Neural cell (in vitro differentiated cells): ENCODE results near the gene AHRR. TPM values are rescaled to one million over a fixed set of nuclear protein-coding genes. Genes with fewer than 3 reads are reported as not detected.
A peak's percentile ranks its signal among the peaks of the same experiment; 100 is the strongest.

Source experiments
- H2AFZ ChIP-seq: fragments of 200-600, 300-800 bp; sonication (generic), shearing (Covaris generic); 2 replicates; pipeline ENCODE4 v1.6.0; 2014; ENCODE audit warnings: low read depth, mild to moderate bottlenecking, antibody characterized with exemption, low read length, moderate library complexity
- H3F3A ChIP-seq: fragments of 200-600 bp; shearing (Covaris generic); 2 replicates; pipeline ENCODE4 v1.6.1; 2016; ENCODE audit warnings: mild to moderate bottlenecking, moderate library complexity, mixed read lengths, antibody characterized with exemption, low read length; ENCODE audit not compliant: insufficient read depth, poor library complexity, severe bottlenecking
- H3K27ac ChIP-seq: fragments of 200-600, 300-800 bp; sonication (generic), shearing (Covaris generic); 2 replicates; pipeline ENCODE4 v1.5.1; 2014; ENCODE audit warnings: mild to moderate bottlenecking, low read length, moderate library complexity
- H3K27me3 ChIP-seq: fragments of 300-800, 200-600 bp; sonication (generic), shearing (Covaris generic); 2 replicates; pipeline ENCODE4 v1.6.0; 2014; ENCODE audit warnings: mild to moderate bottlenecking, low read depth, low read length, moderate library complexity; ENCODE audit not compliant: insufficient read depth
- H3K36me3 ChIP-seq: fragments of 300-800, 200-600 bp; sonication (generic), shearing (Covaris generic); 2 replicates; pipeline ENCODE4 v1.5.1; 2014; ENCODE audit warnings: mild to moderate bottlenecking, antibody characterized with exemption, low read length, moderate library complexity; ENCODE audit not compliant: insufficient read depth
- H3K4me2 ChIP-seq: fragments of 300-800, 200-600 bp; sonication (generic), shearing (Covaris generic); 2 replicates; pipeline ENCODE4 v1.6.0; 2014; ENCODE audit warnings: mild to moderate bottlenecking, low read length
- H3K4me3 ChIP-seq: fragments of 300-800, 200-600 bp; sonication (generic), shearing (Covaris generic); 2 replicates; pipeline ENCODE4 v1.5.1; 2014; ENCODE audit warnings: mild to moderate bottlenecking, low read length, moderate library complexity
- H3K79me2 ChIP-seq: fragments of 200-600 bp; shearing (Covaris generic); replicated peaks from 2 replicates; pipeline ENCODE4 v1.6.0; 2014; ENCODE audit warnings: mild to moderate bottlenecking, low read length, moderate library complexity; ENCODE audit not compliant: insufficient read depth
- H3K9ac ChIP-seq: fragments of 300-800, 200-600 bp; sonication (generic), shearing (Covaris generic); 2 replicates; pipeline ENCODE4 v1.6.1; 2016; ENCODE audit warnings: mild to moderate bottlenecking, low read length, mixed read lengths
- H3K9me2 ChIP-seq: fragments of 200-600 bp; shearing (Covaris generic); 2 replicates; pipeline ENCODE4 v1.6.1; 2016; ENCODE audit warnings: mild to moderate bottlenecking, low read length, mixed read lengths; ENCODE audit not compliant: insufficient read depth
- H3K9me3 ChIP-seq: fragments of 200-600, 300-800 bp; sonication (generic), shearing (Covaris generic); 2 replicates; pipeline ENCODE4 v1.6.1; 2016; ENCODE audit warnings: mild to moderate bottlenecking, mixed run types, low read length, moderate library complexity, mixed read lengths
- H4K20me1 ChIP-seq: fragments of 200-600 bp; shearing (Covaris generic); 2 replicates; pipeline ENCODE4 v1.6.1; 2016; ENCODE audit warnings: mild to moderate bottlenecking, mixed run types; ENCODE audit not compliant: insufficient read depth
- CTCF ChIP-seq: fragments of 450-650 bp; IDR thresholded peaks from 2 replicates; pipeline ENCODE4 v1.5.1; 2014; ENCODE audit warnings: antibody characterized with exemption, mild to moderate bottlenecking, moderate library complexity; ENCODE audit not compliant: poor library complexity, severe bottlenecking
- EP300 ChIP-seq: fragments of 450-650 bp; conservative IDR thresholded peaks from 2 replicates; pipeline ENCODE4 v1.6.1; 2014; ENCODE audit warnings: antibody characterized with exemption, mild to moderate bottlenecking, moderate library complexity; ENCODE audit not compliant: poor library complexity, severe bottlenecking
- EZH2 ChIP-seq: fragments of 200-600, 300-800 bp; shearing (Covaris generic), sonication (generic); IDR thresholded peaks from 2 replicates; pipeline ENCODE4 v1.6.1; 2014; ENCODE audit warnings: antibody characterized with exemption, low read length, borderline replicate concordance, mild to moderate bottlenecking; ENCODE audit not compliant: insufficient read depth, poor library complexity, severe bottlenecking
- MXI1 ChIP-seq: fragments of 450-650 bp; conservative IDR thresholded peaks from 2 replicates; pipeline ENCODE4 v1.6.1; 2014; ENCODE audit warnings: antibody characterized with exemption, mild to moderate bottlenecking; ENCODE audit not compliant: poor library complexity, severe bottlenecking
- POLR2AphosphoS5 ChIP-seq: IDR thresholded peaks from 2 replicates; pipeline ENCODE4 v1.6.1; 2012
- RAD21 ChIP-seq: fragments of 450-650 bp; conservative IDR thresholded peaks from 2 replicates; pipeline ENCODE4 v1.6.1; 2014; ENCODE audit warnings: antibody characterized with exemption, mild to moderate bottlenecking, moderate library complexity
- REST ChIP-seq: IDR thresholded peaks from 2 replicates; pipeline ENCODE4 v1.6.1; 2012; ENCODE audit warnings: borderline replicate concordance
- SMC3 ChIP-seq: fragments of 450-650 bp; conservative IDR thresholded peaks from 2 replicates; pipeline ENCODE4 v1.6.1; 2014; ENCODE audit warnings: antibody characterized with exemption, mild to moderate bottlenecking, moderate library complexity; ENCODE audit not compliant: poor library complexity
- TAF1 ChIP-seq: IDR thresholded peaks from 2 replicates; pipeline ENCODE4 v1.6.1; 2012; ENCODE audit warnings: low read depth
- polyA plus RNA-seq: library from polyadenylated mRNA; depleted of rRNA; stranded (reverse); fragments of >200 nt; gene quantifications from 2 replicates; pipeline ENCODE4 v1.2.3, GENCODE V29; 2014

AHRR gene
- polyA plus RNA-seq, 1 donor from 2014 or later, result 0.26 TPM

GRCh38 chr5:472076-472655, 150.7 kb downstream of the AHRR start:
- peak overlapping the region; percentile 62 for H3K27ac ChIP-seq
- no peaks in the 10 kb centered on the region for H3F3A ChIP-seq
- no peak for TF ChIP-seq POLR2AphosphoS5
- no peak for TF ChIP-seq CTCF
- no peak for TF ChIP-seq RAD21
- no peak for TF ChIP-seq SMC3
- no peak for TF ChIP-seq MXI1
- no peak for TF ChIP-seq EZH2
- no peak for TF ChIP-seq TAF1
- no peak for TF ChIP-seq REST
- no peak for TF ChIP-seq EP300

GRCh38 chr5:472656-473550, 151.4 kb downstream of the AHRR start:
- Histone ChIP-seq H3K4me2 (peak overlapping the region; percentile 73), H3K9me2 (no peaks in the 10 kb centered on the region), H2AFZ (peak overlapping the region; percentile 45), H3F3A (no peaks in the 10 kb centered on the region), H3K27me3 (no peaks in the 10 kb centered on the region), H3K9me3 (no peaks in the 10 kb centered on the region), H3K36me3 (no peaks in the 10 kb centered on the region), H3K27ac (peak overlapping the region; percentile 68), H3K9ac (peak overlapping the region; percentile 76), H3K4me3 (peak overlapping the region; percentile 94), H3K79me2 (no peaks in the 10 kb centered on the region), H4K20me1 (no peaks in the 10 kb centered on the region)
- TF ChIP-seq CTCF, result no peak
- peak; percentile 45 for TF ChIP-seq SMC3
- TF ChIP-seq MXI1, result peak; percentile 96
- peak; percentile 10 for TF ChIP-seq REST
- peak; percentile 12 for TF ChIP-seq EP300
- TF ChIP-seq POLR2AphosphoS5, result peak; percentile 78
- TF ChIP-seq TAF1, result peak; percentile 29
- peak; percentile 46 for TF ChIP-seq RAD21
- TF ChIP-seq EZH2, result no peak

More at GRCh38 chr5:472076-472655, 150.7 kb downstream of the AHRR start:
- Histone ChIP-seq H3K9ac (peak overlapping the region; percentile 76), H3K27me3 (no peaks in the 10 kb centered on the region), H3K4me3 (peak overlapping the region; percentile 88), H3K79me2 (no peaks in the 10 kb centered on the region), H3K9me3 (no peaks in the 10 kb centered on the region), H2AFZ (peak overlapping the region; percentile 45), H3K36me3 (no peaks in the 10 kb centered on the region), H4K20me1 (no peaks in the 10 kb centered on the region), H3K9me2 (no peaks in the 10 kb centered on the region), H3K4me2 (peak overlapping the region; percentile 73)
